Lung (tissue), 16 donors: ENCODE data around the gene C3orf22. TPM values are rescaled to one million over a fixed set of nuclear protein-coding genes. Genes with fewer than 3 reads are reported as not detected.

Source experiments
- ATAC-seq: fragments of 200-7000 bp; cut with Tn5 transposase; one replicate; pipeline ENCODE4 v1.9.1; 2020; ENCODE audit warnings: moderate number of reproducible peaks; ENCODE audit not compliant: insufficient read depth, low FRiP score
- DNase-seq, 3 donors: peaks; one replicate each; pipeline ENCODE4 v3.0.0-alpha.2; 2013 to 2017
- H3K27ac ChIP-seq, 2 donors: one replicate each; pipeline ENCODE4 v1.5.1; 2013; ENCODE audit warnings: mild to moderate bottlenecking in 2 of 2, moderate library complexity in 2 of 2, control low read depth in 1 of 2, inconsistent platforms in 1 of 2, low read depth in 1 of 2, low read length in 1 of 2
- H3K27me3 ChIP-seq, 3 donors: one replicate each; pipeline ENCODE4 v1.5.1; 2013; ENCODE audit warnings: low read length in 2 of 3; ENCODE audit not compliant: control insufficient read depth in 3 of 3, insufficient read depth in 3 of 3
- H3K36me3 ChIP-seq, 4 donors: one replicate each; pipeline ENCODE4 v1.5.1; 2013; ENCODE audit warnings: low read length in 4 of 4, mild to moderate bottlenecking in 1 of 4, moderate library complexity in 1 of 4; ENCODE audit not compliant: control insufficient read depth in 4 of 4, insufficient read depth in 4 of 4
- H3K4me1 ChIP-seq, 5 donors: one replicate each; pipeline ENCODE4 v1.5.1; 2013; ENCODE audit warnings: low read length in 5 of 5, mild to moderate bottlenecking in 2 of 5, moderate library complexity in 1 of 5; ENCODE audit not compliant: control insufficient read depth in 5 of 5, insufficient read depth in 5 of 5
- H3K4me3 ChIP-seq: one replicate; pipeline ENCODE4 v1.5.1; 2013; ENCODE audit warnings: mild to moderate bottlenecking, control low read depth, moderate library complexity
- H3K9ac ChIP-seq, 2 donors: one replicate each; pipeline ENCODE4 v1.5.1; 2013; ENCODE audit warnings: low read length in 2 of 2, control low read depth in 1 of 2; ENCODE audit not compliant: insufficient read depth in 1 of 2
- H3K9me3 ChIP-seq, 4 donors: one replicate each; pipeline ENCODE4 v1.5.1; 2013; ENCODE audit warnings: low read length in 3 of 4, mild to moderate bottlenecking in 1 of 4, moderate library complexity in 1 of 4; ENCODE audit not compliant: control insufficient read depth in 4 of 4, insufficient read depth in 3 of 4
- CTCF ChIP-seq: IDR thresholded peaks from 2 replicates; pipeline ENCODE4 v1.5.1; 2012; ENCODE audit warnings: mild to moderate bottlenecking; ENCODE audit errors: control extremely low read depth, extremely low read depth
- WGBS, 2 donors: extraction: QIAGEN DNeasy Blood & Tissue Kit; methylation state at CpG; one replicate each; pipeline ENCODE4 v1.1.7; 2013; 5-methylcytosine and 5-hydroxymethylcytosine counted together
- long read RNA-seq, 5 donors: transcript quantifications; one replicate each; lab custom pipeline, GENCODE V29; 2026
- polyA plus RNA-seq, 2 donors: library from polyadenylated mRNA; stranded (reverse); fragments of 200-250 nt; gene quantifications; one replicate each; pipeline ENCODE4 v1.2.1, GENCODE V29; 2013
- total RNA-seq, 2 donors: library from RNA; depleted of rRNA in 1 of 2; stranded (reverse); fragments of >200 nt in 1 of 2; gene quantifications; one replicate each; pipeline ENCODE4 v1.2.1, GENCODE V29; 2014 to 2021
- donor health status: control.
- donor health status: control.
- donor health status: Bipolar disorder and iron deficiency.
- donor health status: healthy.
- donor health status: DM: yes; HTN: yes; CAD: no.

The C3orf22 gene
- under 1 TPM in 1 of 2 donors, not detected in 1; 0.28 TPM for total RNA-seq
- polyA plus RNA-seq: not detected
- long read RNA-seq, donor 1: 0 reads
- long read RNA-seq, donor 2: 0 reads
- long read RNA-seq, donor 3: 0 reads
- long read RNA-seq, donor 4: 0 reads
- long read RNA-seq, donor 5: 0 reads

- no peak for ATAC-seq
- peak in 1 of 3 donors; percentile 3 for DNase-seq
These were observed at the start of gene C3orf22 for GRCh38 chr3:126558336-126559071. TSS of gene C3orf22 (minus strand) at chr3:126558932. CDS start at chr3:126553390, 5,542 bp downstream.

GRCh38 chr3:126607214-126607908, 48.6 kb upstream of the C3orf22 start:
- H3K9me3 ChIP-seq: peaks cover 0 to 2% (median 0%) of the 10 kb centered on the region in 4 donors
- H3K27me3 ChIP-seq: no peaks in the 10 kb centered on the region
- no peak overlapping the region for H3K9ac ChIP-seq
- no peak for DNase-seq
- WGBS, 2 donors: 73 to 75% methylated on average over 11 of the region's 11 CpGs
- H3K4me3 ChIP-seq: no peak overlapping the region
- H3K4me1 ChIP-seq: no peaks in the 10 kb centered on the region
- no peak overlapping the region for H3K27ac ChIP-seq
- no peak for TF ChIP-seq CTCF
- peak; percentile 46 for ATAC-seq
- peaks cover 3 to 28% (median 24%) of the 10 kb centered on the region in 4 donors for H3K36me3 ChIP-seq

More at GRCh38 chr3:126558336-126559071, at the start of gene C3orf22:
- TF ChIP-seq CTCF: no peak
- no peak within 1 kb of the TSS for H3K27ac ChIP-seq
- WGBS, 2 donors: 76 to 86% methylated on average over 9 of the region's 9 CpGs
- H3K36me3 ChIP-seq: no peaks in the 10 kb centered on the region
- H3K9ac ChIP-seq: no peak within 1 kb of the TSS
- H3K4me3 ChIP-seq: no peak within 1 kb of the TSS
- H3K4me1 ChIP-seq: no peaks in the 10 kb centered on the region
- H3K9me3 ChIP-seq: peaks cover 0 to 3% (median 0%) of the 10 kb centered on the region in 4 donors
- H3K27me3 ChIP-seq: no peaks in the 10 kb centered on the region

- WGBS, 2 donors: 83 to 89% methylated on average over 3 of the region's 3 CpGs
- TF ChIP-seq CTCF: no peak
These were observed 47.3 kb upstream of the C3orf22 start for GRCh38 chr3:126606001-126606400.

More at GRCh38 chr3:126606001-126606400, 47.3 kb upstream of the C3orf22 start:
- peaks cover 3 to 26% (median 22%) of the 10 kb centered on the region in 4 donors for H3K36me3 ChIP-seq
- H3K27me3 ChIP-seq: no peaks in the 10 kb centered on the region
- DNase-seq (no peak), ATAC-seq (no peak)
- H3K4me3 ChIP-seq: no peak overlapping the region
- no peak overlapping the region for H3K9ac ChIP-seq
- H3K4me1 ChIP-seq: no peaks in the 10 kb centered on the region
- no peak overlapping the region for H3K27ac ChIP-seq
- H3K9me3 ChIP-seq: peaks cover 0 to 2% (median 0%) of the 10 kb centered on the region in 4 donors
